HG02943 (cell line): ENCODE data around the gene TRMU.

Experiments used
- ATAC-seq: cut with Tn5 transposase; IDR thresholded peaks from one replicate; pipeline ENCODE4 v1.9.1; 2021; ENCODE audit warnings: mild to moderate bottlenecking, low read depth, moderate library complexity; ENCODE audit not compliant: unreplicated experiment

TRMU gene

GRCh38 chr22:46331496-46331895, 4.0 kb upstream of the TRMU start:
- ATAC-seq: no peak

DNA sequence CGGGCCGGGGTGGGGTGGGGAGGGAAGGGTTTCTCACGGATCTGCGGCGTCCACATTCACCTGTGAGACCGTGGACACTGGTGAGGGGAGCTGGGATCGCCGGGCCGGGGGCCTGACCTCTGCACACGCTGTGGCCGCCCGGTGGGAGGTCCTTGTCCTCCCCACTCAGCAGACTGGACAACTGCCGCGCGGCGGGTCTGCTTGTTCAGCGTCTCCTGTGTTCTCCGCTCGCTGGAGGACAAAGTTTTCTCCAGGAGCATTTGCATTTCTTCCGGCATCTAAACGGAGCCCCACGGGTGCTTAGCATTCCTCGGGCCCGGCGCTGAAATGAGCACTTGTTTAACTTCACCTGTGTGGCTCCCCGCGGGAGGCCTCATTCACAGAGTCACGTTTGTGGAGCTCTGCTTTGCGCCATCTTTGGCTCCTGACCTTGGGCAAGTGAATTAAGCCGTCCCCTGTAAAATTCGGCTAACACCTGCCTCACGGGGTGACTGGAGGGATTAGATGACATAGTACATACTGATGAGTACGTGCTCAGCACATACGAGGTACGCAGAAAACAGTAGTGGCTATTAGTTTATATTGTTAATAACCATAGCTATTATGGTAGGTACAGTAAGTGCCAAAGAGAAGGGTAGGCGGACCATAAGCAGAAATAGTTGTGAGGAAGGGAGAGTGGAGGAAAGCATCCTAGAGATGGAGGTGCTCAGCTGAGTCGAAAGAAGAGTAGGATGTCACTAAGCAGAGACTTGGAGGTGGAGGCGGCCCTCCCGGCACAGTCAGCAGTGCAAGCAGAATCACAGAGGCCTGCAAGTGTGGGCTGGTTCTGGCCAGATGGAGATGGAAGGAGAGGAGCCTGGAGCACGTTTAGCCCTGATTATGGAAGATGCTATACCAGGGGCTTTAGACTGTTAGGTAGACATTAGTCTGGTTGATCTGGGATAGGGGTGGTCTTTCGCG, 885 bp downstream of the TRMU start:
- no peak for ATAC-seq

- no peak for ATAC-seq
Measured at GRCh38 chr22:46337870-46338269, 2.4 kb downstream of the TRMU start.

- ATAC-seq: no peak
Measured at GRCh38 chr22:46338636-46339035, 3.1 kb downstream of the TRMU start.

GRCh38 chr22:46339956-46340355, 4.4 kb downstream of the TRMU start:
- no peak for ATAC-seq

GRCh38 chr22:46340676-46341075, 5.2 kb downstream of the TRMU start:
- ATAC-seq: no peak

- ATAC-seq: no peak
Measured at GRCh38 chr22:46346680-46347405, 11.3 kb downstream of the TRMU start.

GRCh38 chr22:46347646-46348045, 12.1 kb downstream of the TRMU start:
- ATAC-seq: no peak

- ATAC-seq: no peak
Measured at GRCh38 chr22:46348099-46348695, 12.7 kb downstream of the TRMU start.

GRCh38 chr22:46349238-46349637, 13.7 kb downstream of the TRMU start:
- ATAC-seq: no peak

- no peak for ATAC-seq
Measured at GRCh38 chr22:46349681-46350080, 14.2 kb downstream of the TRMU start.

GRCh38 chr22:46350121-46350520, 14.6 kb downstream of the TRMU start:
- ATAC-seq: no peak

DNA sequence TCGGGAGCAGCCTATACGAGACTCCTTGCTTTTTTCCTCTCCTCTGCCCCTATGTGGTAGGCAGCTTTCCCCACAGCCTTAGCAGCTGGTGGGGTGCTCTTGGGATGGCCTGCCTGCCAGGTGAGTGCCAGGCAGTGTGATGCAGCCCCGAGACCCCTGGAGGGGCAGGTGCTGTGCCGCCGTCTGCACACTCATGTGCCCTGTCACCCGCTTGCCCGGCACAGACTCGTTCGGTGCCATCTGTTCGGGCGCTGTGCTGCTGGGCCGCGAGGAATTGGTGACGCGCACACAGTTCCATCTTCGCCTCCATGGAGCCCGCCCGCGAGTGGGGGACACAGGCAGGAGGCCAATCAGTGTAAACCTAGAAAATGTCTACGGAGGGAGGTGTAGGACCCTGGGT, 15.1 kb downstream of the TRMU start:
- no peak for ATAC-seq

GRCh38 chr22:46351131-46351735, 15.7 kb downstream of the TRMU start:
- ATAC-seq: no peak

- no peak for ATAC-seq
Measured at GRCh38 chr22:46351767-46352166, 16.3 kb downstream of the TRMU start.

DNA sequence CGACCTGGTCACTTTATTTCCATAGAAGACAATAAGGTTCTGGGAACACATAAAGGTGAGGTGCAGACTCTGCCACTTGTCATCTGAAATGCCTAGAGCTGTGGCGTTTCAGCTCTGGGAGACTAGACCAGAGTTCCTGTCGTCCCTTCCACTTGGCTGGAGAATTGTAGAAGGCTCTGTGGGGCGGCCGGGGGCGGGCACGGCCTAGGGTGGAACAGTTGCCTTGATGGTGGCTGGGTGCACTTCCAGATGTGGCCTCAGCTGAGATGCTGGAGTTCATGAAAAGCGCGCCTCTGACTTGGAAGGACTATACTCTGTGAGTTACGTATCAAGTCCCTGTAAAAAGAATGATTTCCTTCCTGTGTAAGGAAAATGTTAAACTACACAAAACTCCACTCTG, 16.8 kb downstream of the TRMU start:
- no peak for ATAC-seq

GRCh38 chr22:46352691-46353386, 17.3 kb downstream of the TRMU start:
- ATAC-seq: no peak

- no peak for ATAC-seq
Measured at GRCh38 chr22:46353483-46354105, 18.1 kb downstream of the TRMU start.

DNA sequence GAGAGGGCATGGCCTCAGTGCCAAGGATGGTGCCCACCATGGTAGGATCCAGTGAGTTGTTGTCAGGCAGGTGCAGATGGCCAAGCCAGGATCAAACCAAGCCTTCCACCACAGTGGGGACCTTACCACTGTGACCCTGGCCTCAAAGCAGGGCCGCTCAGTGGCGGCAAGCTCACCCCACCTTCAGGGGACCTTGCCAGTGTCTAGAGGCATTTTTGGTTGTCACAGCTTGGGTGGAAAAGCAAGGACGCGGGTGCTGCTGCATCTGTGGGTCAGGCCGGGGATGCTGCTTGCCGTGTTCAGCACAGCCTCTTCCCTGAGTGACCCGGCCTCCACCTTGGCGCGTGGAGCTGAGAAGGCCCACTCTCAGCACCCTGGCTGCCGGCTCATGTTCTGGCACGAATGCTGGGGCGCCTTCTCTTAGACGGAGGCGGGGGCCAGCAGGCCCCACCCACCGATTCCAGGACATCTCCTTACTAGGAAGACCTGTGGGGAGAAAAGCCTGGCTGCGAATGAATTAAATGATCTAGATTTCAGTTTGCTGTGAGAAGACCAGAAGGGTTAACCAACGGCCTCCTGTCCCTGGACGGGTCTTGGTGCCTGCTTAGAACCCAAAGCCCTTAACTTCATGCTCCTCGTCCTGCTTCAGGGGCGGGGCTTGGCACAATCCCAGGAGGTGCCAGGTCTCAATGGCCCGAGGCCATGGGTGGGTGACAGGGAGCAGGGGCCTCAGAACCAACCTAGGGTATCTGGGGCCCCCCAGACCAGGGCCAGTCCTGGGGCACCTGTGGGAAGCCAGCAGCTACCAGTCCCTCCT, 18.9 kb downstream of the TRMU start:
- no peak for ATAC-seq
